BJ (cell line): ENCODE data around the gene ASCL5. TPM values are rescaled to one million over a fixed set of nuclear protein-coding genes. Genes with fewer than 3 reads are reported as not detected.

Experiments used
- CTCF ChIA-PET: fragments of 350-600 bp; formaldehyde crosslinking; extraction: SDS; loops from one replicate; lab custom pipeline; 2021; ENCODE audit warnings: antibody characterized with exemption, inconsistent platforms; lab: Yijun Ruan, JAX
- POLR2A ChIA-PET: fragments of 300-600 bp; sonication (Branson Sonifier 250); formaldehyde crosslinking; extraction: SDS; loops from one replicate; lab custom pipeline; 2021; ENCODE audit warnings: antibody characterized with exemption; lab: Charles Lee
- DNase-seq: peaks from one replicate; pipeline ENCODE4 v3.0.0-alpha.2; 2011; ENCODE audit warnings: low read depth
- H3K27me3 ChIP-seq: 2 replicates; pipeline ENCODE4 v1.6.0; 2011; ENCODE audit warnings: low read length; ENCODE audit not compliant: control insufficient read depth, insufficient read depth
- H3K36me3 ChIP-seq: 2 replicates; pipeline ENCODE4 v1.5.1; 2011; ENCODE audit warnings: low read length; ENCODE audit not compliant: control insufficient read depth, insufficient read depth
- H3K4me3 ChIP-seq: 2 replicates; pipeline ENCODE4 v1.5.1; 2011; ENCODE audit warnings: low read depth, mild to moderate bottlenecking, control low read depth, low read length
- polyA plus RNA-seq: library from polyadenylated mRNA; depleted of rRNA; stranded (reverse); fragments of >200 nt; gene quantifications from 2 replicates; pipeline ENCODE4 v1.2.3, GENCODE V29; 2011
- TF ChIP-seq, protein P1 (sequence below): IDR thresholded peaks from 2 replicates; pipeline ENCODE4 v1.5.1; 2011; ENCODE audit warnings: low read depth, mild to moderate bottlenecking, control low read depth, inconsistent platforms, low read length, moderate library complexity; ENCODE audit not compliant: insufficient read depth

ASCL5 gene
- polyA plus RNA-seq, 1 experiment, result 0.06 TPM

DNA sequence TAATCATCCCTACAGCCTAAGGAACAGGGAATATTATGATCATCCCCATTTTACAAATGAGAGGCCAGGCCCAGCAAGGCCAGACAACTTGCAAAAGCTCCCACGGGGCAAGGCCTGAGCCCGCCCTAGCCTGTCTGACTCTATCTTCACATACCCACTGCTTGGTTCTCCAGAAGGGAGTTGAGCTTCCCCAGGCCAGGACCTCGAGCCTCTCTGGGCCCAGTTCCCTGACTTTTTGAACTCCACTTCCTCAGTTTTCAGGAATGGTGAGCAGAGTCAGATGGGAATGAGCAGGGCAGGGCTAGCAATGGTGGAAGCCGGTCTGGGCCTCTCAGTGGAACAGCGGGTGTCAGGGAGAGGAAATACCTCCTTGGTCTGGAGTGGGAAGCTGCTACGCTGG is 54.1 kb downstream of the ASCL5 start:
- CTCF ChIA-PET, result interaction anchor here (1.3 kb wide), 1 partner anchor 101 kb away, joined by 3 read pairs; no protein-coding TSS in a partner anchor
- Histone ChIP-seq H3K4me3 (no peak overlapping the region), H3K36me3 (no peaks in the 10 kb centered on the region), H3K27me3 (peaks cover 11% of the 10 kb centered on the region)
- POLR2A ChIA-PET, result no interaction called here
- TF ChIP-seq, protein P1, sequence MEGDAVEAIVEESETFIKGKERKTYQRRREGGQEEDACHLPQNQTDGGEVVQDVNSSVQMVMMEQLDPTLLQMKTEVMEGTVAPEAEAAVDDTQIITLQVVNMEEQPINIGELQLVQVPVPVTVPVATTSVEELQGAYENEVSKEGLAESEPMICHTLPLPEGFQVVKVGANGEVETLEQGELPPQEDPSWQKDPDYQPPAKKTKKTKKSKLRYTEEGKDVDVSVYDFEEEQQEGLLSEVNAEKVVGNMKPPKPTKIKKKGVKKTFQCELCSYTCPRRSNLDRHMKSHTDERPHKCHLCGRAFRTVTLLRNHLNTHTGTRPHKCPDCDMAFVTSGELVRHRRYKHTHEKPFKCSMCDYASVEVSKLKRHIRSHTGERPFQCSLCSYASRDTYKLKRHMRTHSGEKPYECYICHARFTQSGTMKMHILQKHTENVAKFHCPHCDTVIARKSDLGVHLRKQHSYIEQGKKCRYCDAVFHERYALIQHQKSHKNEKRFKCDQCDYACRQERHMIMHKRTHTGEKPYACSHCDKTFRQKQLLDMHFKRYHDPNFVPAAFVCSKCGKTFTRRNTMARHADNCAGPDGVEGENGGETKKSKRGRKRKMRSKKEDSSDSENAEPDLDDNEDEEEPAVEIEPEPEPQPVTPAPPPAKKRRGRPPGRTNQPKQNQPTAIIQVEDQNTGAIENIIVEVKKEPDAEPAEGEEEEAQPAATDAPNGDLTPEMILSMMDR, result no peak
- DNase-seq, result no peak

DNA sequence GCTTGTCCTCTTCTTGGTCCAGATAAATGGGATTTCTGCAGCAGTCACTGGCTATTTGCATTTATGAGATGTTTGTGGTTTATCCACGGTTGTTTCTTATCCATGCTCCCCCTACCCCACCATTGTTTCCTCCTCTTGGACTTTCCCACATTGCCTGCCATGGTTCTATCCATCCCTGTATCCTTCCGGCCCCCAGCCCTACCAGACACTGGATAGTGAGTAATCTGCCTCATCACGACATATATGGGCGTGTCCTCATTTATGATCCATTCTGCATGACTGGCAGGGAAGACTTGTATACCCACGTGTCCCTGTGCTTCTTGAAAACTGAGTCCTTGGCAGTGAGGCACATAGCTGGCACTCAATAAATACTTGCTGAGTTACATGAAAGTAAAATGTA is 54.8 kb downstream of the ASCL5 start:
- DNase-seq, result no peak
- Histone ChIP-seq H3K36me3 (no peaks in the 10 kb centered on the region), H3K4me3 (no peak overlapping the region), H3K27me3 (peaks cover 13% of the 10 kb centered on the region)
- TF ChIP-seq, protein P1, result no peak
- CTCF ChIA-PET, result interaction anchor here (1.3 kb wide), 1 partner anchor 101 kb away, joined by 3 read pairs; no protein-coding TSS in a partner anchor
- POLR2A ChIA-PET, result no interaction called here

DNA sequence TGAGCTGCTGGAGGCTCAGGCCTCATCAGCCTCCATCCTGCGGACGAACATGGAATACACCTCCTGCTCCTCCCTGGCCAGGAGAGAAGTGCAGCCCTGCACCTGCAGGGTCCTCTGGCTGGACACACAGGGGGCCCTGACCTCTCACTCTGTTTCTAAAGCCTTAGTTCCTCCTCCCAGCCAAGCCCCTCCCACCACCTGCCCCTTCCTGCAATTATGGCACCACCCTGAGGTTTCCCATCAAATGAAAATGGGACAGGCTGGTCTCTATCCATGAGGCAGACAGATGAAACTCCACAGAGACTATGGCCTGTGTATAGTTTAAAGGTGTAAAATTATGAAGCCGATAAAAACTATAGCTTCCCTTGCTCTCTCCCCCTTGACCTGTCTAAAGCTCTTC is 57.3 kb downstream of the ASCL5 start:
- TF ChIP-seq, protein P1, result no peak
- no peak for DNase-seq
- H3K27me3 ChIP-seq, result peaks cover 15% of the 10 kb centered on the region
- no peaks in the 10 kb centered on the region for H3K36me3 ChIP-seq
- no peak overlapping the region for H3K4me3 ChIP-seq
- POLR2A ChIA-PET, result no interaction called here
- CTCF ChIA-PET, result no interaction called here

DNA sequence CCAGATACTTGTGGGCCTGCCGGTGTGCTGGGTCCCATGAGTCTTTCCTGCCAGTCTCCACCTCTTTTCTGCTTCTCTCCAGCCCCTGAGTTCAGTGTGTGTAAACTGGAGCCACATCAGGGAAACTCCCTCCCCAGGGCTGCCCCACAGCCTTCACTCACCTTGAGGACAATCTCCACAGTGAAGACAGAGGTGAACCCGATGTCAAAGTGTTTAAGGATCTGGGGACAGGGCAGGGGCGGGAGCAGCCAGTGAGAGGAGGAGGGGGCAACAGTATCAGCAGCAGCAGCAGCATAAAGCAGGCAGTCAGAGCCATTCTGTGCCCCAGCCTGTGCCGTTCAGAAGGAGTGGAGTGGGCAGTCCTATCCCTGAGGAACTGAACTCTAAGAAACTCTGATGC is 58.0 kb downstream of the ASCL5 start:
- no peak for DNase-seq
- POLR2A ChIA-PET, result no interaction called here
- Histone ChIP-seq H3K27me3 (peaks cover 15% of the 10 kb centered on the region), H3K36me3 (no peaks in the 10 kb centered on the region), H3K4me3 (no peak overlapping the region)
- CTCF ChIA-PET, result no interaction called here
- TF ChIP-seq, protein P1, result no peak

DNA sequence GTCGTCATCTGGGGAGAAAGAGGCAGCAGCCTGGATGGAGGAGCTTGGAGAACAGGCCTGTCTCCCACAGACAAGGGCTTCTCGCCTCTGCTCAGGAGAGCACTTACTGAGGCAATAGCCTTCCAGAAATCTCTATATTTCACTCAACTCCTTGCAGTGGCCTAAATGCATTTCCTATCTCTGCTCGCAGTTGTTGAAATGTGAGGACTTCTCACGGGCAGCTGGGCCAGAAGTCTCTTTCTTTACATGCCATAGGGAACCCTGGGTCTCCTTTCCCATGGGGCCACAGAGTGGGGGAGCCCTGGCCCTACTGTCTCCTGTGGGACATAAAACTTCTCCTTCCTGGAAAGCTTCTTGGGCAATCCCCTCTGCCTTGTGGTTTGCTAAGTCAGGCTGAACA is 60.0 kb downstream of the ASCL5 start:
- CTCF ChIA-PET, result no interaction called here
- Histone ChIP-seq H3K36me3 (no peaks in the 10 kb centered on the region), H3K27me3 (peaks cover 15% of the 10 kb centered on the region), H3K4me3 (no peak overlapping the region)
- TF ChIP-seq, protein P1, result no peak
- DNase-seq, result no peak
- POLR2A ChIA-PET, result no interaction called here
